HG03439 (cell line): ENCODE measurements around the gene NUB1.

Experiments used
- ATAC-seq: cut with Tn5 transposase; IDR thresholded peaks from one replicate; pipeline ENCODE4 v1.9.1; 2021; ENCODE audit warnings: mild to moderate bottlenecking, moderate library complexity; ENCODE audit not compliant: unreplicated experiment

Gene NUB1

DNA sequence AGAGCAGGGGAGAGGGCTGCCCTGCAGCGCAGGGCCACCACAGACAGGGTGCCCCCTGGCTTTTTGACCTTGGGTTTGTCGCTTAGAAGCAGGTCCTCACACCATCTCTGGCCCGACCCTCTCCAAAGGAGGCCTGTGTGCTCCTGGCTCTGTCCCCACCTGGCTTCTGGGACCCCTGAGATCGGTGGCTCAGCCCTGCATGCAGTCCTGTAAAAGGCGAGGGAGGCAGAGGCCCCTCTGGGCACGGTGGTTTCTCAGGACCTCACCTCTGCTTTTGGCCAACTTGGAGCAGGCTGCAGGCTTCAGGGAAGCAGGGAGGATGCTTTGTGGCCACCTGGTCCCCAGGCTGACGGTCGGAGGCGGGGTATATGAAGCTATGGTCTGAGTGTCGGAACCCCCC is 46.8 kb downstream of the NUB1 start:
- ATAC-seq: no peak

DNA sequence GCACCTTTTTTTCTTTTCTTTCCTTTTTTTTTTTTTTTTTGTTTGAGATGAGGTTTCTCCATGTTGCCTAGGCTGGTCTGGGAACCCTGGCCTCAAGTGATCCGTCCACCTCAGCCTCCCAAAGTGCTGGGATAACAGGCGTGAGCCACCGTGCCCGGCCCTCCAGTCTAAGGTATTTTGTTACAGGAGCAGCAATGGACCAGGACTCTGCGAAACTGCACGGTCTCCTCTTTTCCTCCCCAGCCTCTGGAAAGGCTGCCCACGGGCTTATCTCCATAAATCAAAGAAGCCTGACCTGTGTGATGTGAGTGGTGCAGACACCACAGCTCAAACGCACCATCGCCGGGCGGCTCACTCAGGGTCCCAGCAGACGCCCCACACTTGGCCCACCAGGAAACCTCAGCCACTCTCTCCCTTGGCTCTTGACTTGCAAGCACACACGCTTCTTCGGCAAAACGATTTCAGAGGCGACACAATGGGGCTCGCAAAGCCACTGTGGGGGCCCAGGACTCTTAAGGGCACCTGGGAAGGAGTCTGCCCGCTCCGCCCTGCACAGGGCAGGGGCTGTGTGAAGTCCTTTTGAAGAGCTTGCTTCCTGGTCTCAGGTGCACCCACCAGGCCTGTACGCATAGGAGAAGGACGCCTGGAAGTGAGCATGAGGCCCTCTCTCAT is 47.6 kb downstream of the NUB1 start:
- ATAC-seq: no peak

DNA sequence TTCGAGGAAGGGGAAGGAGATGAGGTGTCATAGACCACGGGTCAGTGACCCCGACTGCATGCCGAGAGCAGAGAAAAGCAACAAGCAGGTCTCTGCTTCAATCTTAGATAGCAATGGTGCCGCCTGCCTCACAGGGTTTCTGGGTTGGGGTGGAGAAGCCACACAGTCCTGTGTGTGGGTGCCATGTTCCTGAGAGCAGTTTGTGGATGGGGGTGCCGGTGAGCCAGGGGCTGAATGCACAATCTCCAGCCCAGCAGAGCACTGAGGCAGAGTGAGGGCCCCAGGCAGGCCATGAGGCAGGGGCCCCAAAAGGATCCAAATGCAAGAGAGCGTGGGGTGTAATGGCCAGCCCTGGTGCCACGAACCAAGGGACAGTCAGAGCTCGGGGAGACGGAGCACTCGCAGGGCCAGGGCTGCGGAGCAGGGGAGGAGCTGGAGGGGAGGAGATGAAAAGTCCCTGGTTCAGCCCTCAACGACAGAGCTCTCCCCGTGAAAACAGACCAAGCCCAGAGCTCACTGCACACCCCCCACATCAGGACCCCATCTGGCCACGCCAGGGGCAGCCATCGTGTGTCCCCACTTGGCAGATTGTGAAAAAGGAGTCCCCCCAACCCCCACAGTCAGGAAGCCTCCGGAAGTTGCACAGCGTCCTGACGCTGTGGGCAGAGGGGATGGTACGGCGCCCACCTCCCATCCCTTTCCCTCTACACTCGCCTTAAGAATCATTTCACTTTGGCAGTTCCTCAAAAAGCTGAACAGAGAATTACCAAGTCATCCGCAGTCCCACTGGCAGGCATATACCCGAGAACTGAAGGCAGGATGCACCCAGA is 48.4 kb downstream of the NUB1 start:
- ATAC-seq: no peak

DNA sequence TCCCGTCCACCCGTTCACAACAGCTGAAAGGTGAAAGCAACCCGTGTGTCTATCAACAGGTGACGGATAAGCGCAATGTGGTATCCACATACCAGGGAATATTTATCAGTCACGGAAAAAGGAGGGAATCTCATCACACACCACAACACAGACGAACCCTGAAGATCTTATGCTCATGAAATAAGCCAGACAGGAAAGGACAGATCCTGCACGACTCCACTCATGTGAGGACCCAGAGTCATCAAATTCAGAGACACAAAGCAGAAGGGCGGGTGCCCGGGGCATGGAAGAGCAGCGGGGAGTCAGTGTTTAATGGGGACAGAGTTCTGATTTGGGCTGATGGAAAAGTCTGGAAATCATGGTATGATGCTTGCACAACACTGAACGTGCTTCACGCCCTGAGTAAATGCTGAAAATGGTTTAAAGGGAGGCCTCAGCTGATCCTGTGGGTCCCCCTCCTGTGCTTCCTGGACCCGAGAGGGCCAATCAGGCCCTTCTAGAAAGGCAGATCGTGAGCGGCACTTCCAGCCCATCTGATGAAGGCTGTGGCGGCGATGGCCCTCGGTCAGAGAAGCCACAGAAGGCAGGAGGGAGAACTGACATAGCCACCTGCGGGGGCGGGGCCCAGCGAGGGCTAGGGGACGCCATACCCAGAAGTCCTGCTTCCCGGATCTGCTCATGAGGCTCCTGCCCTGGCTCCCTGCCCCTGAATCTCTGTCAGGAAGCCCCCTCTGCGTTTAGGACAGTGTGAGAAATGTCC is 49.2 kb downstream of the NUB1 start:
- ATAC-seq: no peak

DNA sequence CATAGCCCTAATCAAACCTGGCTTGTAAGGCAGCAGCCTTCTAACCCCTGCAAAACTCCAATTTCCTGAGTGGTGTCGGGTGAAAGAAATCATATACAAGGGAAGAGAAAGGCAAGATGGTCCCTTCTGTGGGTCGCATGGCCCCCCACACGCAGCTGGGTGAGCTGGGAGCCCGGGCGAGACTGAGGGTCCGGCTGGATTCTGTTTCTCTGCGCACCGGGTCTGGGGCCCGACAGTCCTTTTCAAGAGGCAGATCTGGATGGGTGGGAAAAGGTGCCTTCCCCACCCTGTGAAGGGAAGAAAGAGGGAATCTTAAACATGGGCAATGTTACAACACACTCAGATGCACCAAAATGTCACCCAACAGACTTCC is 49.7 kb downstream of the NUB1 start:
- no peak for ATAC-seq

DNA sequence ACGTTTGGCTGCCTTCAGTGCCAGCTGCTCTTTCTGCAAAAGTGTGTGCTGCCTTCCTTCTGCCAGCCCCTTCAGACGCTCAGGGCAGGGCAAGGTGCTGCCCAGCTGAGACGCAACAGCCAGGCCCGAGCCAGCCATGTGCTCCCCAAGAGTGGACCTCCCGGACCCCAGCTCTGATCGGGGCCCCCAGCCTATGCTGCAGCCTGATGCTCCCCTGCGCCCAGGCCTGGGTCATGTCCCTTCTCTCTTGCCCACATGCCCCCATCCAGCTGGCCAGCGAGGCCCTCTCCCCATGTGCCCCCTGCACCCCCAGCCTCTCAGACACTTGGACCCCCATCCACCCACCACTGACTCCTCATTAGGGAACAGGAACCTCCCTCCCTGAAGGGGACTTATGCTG is 50.4 kb downstream of the NUB1 start:
- no peak for ATAC-seq

DNA sequence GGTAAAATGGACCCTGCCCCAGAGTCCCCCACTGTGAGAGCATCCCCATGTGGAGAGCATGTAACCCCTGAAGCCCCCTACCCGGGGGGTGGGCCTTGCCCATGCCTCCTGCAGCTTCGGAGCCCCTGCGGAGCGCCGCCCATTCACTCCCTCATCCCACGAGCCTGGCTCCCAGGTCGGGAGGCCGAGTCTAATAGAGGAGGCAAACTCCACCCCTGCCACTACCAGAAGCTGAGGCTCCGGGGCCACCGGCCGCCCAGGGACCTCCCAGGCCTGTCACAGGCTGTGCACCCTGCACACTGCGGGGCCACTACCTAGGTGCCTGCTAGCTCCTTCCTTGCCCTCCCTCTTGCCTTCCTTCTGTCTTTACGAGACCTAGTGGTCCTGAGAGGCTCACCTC is 50.8 kb downstream of the NUB1 start:
- ATAC-seq: no peak

DNA sequence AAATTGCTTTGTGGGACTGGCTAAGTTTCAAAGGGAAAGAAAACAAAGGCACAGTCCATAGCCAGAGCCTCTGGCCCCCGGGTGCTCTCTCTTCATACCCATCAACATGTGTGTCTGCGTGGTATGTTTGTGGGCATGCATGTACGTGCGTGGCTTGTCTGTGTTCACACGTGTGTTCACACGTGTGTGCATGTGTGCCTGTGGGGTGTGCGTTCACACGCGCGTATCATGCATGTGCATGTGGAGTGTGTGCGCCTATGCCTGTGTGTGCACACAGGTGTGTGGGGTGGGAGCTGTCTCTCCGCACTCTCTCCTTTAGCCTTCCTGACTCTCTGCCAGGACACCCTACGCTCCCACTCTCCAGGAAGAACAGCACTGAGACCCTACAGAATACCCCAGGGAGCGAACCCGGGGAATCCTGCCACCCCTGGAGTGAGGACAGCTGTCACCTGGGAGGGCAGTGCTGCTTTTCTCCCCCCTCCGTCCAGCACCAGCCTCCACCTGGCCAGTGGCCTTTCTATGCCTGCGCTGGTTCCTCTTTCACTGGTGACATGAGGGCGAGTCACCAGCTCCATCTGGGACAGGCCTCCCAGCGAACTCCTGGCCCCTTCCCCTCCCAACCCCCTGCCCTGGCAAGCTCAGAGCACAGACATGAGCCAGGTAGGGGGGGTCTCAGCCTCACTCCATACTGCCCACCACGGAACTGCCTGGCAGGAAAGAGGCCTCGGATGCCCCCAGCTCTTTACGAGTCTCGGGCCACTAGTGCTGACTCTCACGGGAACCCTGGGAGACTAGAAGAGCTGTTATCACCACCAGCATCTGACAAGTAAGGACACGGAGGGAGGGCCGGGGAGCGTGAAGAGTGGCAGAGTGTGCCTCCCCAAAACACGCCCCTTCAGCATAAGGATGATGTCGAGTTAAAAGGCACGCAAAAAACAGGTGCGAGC is 51.7 kb downstream of the NUB1 start:
- no peak for ATAC-seq

DNA sequence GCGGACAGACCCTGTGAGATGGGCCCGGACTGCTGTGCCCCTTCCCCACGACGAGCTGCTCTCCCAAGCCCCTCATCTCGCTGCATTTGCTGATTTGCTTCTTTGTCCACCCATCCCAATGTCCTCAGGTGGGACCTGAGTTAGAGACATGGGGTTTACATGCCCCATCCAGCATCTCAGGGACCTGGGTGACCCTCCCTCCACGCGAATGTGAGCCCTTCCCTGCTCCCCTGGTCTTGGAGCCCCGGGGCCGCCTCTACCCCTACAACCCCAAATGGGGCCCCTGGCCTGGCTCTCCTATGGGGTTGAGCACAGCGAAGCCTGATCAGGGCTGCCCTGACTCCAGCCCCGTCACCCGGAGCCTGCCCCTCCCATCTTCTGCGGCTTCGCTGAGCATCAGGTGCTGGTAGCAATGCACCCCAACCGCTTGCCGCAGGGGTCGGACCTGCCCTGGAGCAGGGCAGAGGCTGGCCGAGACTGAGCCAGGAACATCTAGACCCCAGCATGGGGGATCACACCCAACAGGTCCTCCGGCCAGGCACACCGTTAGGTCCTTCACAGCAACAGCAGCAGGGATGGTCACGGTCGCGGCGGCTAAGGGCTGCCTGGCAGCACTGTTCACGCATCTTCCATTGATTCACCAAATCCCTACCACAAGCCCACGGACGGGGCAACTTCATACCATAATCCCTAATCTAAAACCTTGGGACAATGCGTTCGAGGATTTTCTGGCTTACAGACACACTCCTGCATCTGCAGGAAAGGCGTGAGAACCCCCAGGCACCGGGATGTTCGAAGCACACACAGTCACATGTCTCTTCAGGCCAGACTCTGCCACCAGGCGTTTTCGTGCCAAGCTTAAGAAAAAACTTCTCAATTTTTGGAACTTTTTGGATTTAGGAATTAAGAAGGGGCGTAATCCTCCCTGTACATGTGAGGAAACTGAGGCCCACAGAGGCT is 52.7 kb downstream of the NUB1 start:
- no peak for ATAC-seq

DNA sequence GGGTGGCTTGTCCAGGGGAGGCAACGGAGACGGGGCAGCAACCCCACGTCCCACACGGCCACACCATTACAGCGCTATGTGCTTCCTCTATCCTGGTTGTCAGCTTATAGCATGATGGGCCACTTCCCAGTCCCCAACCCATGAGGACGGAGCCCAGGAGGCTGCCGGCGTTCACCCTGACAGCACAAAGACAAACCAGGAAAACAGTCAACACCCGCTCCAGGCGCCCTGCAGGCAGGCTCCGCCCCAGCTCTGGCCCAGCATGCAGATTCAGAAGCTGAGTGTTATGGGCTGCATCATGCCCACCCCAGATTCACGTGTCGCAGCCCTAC is 53.4 kb downstream of the NUB1 start:
- no peak for ATAC-seq

DNA sequence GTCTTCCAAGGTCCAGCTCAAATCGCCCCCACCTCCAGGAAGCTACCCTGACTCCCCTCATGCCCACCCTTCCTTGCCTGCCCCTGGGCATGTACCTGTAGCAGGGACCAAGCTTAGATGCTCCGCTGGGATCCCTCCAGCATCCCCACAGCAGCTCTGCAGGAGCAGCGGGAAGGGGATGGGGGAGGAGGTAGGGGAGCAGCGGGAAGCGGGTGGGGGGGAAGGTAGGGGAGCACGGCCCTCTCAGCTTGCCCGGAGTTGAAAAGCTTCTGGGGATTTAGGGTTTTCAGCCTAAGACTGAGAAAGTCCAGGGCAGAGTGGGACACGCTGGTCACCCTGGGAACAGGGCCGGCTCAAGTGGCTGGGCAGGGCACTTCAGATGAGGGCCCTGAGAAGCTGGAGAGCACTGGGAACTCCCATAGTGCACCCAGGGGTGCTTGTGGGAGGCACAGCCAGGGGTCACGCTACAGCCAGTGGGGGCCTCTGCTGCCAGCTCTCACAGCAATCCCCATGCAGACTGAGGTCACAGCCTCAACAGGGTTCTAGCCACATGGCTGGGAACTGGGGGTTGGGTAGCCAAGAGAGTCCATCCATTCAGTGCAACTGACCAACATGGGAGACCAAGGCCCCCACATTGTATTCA is 54.8 kb downstream of the NUB1 start:
- no peak for ATAC-seq

DNA sequence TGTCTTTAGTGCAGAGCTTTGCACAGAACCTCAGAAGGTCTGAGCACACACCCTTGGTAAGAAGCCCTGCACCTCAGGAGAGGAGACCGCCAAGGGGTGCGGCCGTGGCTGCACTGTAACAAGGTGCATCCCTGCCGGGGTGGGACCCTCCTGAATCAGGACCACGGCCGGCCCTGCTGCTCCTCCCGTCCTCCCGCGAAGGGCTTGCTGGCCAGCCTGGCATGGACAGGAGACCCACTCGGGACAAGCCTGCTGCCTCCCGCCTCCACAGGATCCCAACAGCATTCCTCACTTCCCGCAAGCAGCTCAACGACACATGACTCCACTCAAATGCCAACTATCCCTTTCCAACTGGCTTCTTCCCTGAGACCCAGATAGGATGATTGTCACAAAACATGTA is 55.4 kb downstream of the NUB1 start:
- no peak for ATAC-seq

DNA sequence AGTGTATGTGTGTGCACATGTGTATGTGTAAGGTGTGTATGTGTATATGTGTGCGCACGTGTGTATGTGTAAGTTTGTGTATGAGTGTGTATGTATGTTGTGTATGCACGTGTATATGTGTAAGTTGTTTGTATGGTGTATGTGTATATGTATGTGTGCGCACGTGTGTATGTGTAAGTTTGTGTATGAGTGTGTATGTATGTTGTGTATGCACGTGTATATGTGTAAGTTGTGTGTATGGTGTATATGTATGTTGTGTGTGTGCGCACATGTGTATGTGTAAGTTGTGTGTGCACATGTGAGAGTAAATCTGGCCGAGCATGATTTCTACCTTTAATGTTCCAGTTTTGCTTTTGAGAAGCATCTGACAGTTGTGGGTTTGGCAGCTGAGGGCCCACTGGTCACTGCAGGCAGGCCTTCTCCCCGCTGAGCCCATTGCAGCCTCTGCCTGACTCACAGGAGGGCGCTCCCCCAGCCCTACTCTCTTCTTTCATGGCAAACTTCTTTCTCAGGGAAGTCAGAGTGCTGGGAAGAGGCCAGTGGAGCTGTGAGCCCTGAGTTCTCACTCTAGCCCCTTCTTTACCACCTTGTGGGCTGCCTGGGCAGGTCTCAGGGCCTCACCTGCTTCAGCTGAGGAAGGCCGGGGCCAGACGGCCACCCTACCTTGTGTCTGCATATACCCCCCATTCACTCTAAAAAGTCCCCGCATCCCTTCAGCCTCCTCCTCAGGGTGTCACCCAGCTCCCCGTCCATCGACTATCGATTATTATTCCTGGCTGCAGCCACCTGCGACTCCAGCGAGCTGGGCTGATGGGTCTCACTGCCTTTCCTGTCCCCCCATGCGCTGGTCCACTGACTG is 57.1 kb downstream of the NUB1 start:
- ATAC-seq: no peak

DNA sequence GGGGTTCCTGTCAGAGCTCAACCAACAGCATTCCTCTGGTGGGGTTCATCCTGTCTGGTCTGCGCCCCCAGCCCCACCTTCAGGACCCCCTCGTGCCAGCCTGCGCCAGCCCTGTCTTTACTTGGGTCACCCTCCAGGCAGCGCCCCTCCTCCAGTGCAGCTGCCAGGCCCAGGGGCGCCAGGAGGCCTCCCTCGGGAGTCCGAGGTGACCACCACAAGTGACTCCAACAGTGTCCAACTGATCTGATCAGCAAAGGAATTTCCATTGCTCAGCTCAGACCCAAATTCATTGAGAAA is 57.6 kb downstream of the NUB1 start:
- no peak for ATAC-seq

DNA sequence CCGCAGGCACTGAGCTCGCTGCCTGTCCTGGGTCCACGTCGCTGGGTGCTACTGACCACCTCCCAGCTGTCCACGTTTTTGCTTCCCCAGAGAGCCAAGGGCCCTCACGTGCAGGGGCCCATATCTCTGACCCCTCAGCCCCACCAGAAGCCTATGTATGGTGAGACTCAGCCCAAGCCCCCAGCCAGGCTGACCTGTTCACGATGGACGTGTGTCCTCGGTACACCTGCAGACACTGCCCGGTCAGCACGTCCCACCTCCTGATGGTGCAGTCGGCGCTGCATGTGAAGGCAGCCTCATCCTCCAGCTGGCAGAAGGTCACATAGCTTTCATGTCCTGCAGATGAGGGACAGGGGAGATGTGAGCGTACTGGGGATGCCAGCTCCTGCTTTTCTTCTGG is 58.3 kb downstream of the NUB1 start:
- no peak for ATAC-seq

DNA sequence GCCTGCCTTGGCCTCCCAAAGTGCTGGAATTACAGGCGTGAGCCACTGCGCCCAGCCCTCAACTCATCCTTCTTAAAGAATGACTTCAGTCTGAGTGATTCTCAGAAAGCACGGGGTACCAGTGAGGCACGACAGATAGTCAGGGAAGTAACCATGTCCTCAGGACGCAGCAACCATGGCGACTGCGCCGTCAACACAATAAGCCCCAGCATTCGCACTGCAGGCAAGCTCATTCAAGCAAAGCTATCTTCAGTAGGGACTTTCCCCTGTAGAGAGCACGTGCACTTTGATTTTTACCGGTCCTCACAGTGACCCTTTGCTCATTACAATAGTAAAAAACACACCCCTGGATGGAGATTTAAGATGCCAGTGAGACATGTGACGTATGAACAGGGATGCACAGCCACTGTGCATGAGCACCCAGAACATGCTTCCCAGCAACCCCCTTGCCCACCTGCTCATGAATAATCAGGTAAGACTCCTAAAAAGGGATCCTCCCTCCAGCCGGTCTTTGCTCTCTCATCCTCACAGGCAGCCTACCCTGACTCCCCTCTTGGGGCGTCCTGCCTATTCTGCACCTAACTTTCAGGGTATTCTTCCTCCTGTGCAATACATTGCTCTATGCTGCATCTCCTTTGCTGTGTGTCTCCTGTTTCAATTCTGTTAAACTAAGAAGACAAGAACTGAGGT is 59.2 kb downstream of the NUB1 start:
- peak; percentile 77 for ATAC-seq

DNA sequence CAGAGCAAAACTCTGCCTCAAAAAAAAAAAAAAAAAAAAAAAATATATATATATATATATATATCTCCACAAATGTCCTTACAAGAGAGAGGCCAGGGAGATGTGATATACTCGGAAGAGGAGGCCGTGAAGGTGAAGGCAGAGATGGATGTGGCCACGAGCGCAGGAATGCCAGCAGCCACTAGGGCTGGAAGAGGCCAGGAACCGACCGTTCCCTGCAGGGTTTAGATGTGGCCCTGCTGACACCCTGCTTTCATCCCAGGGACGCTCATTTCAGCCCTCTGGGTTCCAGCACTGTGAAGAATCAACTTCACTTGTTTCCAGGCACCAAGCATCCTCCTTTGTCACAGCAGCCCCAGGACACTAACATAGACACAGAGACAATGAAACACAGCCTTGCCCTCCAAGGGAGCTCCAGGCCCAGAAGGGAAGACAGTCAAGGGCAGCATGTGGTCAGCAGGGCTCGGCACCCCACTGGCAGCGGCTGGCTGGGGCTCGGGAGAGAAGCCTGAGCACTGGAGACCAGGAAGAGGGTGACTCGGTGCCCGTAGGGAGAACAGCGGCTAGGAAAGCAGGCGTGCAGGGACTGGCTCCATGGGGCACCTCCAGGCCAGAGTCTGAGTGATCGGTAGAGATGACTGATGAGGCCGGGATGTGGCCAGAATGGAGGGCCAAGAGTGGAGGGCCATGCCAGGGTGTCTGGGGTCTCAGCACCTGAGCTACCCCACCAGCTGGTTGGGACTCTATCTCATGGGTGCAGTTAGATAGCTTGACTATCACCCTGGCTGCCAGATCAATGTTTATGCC is 60.6 kb downstream of the NUB1 start:
- no peak for ATAC-seq
